Coronary artery (tissue), 2 donors: ENCODE measurements around the gene DRG1.
"Not testable (repeated sequence)": the region's sequence is repeated elsewhere in the genome, so short reads cannot be mapped to it uniquely, and the experiment has no call there.

Source experiments
- DNase-seq: peaks from one replicate; pipeline ENCODE4 v3.0.0-alpha.2; 2017; ENCODE audit warnings: low spot score
- H3K27ac ChIP-seq, 2 donors: fragments of 200-600 bp; sonication (generic); one replicate each; pipeline ENCODE4 v1.5.1; 2016 to 2019
- H3K4me3 ChIP-seq: fragments of 200-600 bp; sonication (generic); 2 replicates; pipeline ENCODE4 v1.5.1; 2016; ENCODE audit warnings: mild to moderate bottlenecking, moderate library complexity
- TF ChIP-seq, protein P1 (sequence below): fragments of 200-600 bp; sonication (generic); IDR thresholded peaks from one replicate; pipeline ENCODE4 v1.5.1; 2019; ENCODE audit warnings: antibody characterized with exemption

The DRG1 gene

DNA sequence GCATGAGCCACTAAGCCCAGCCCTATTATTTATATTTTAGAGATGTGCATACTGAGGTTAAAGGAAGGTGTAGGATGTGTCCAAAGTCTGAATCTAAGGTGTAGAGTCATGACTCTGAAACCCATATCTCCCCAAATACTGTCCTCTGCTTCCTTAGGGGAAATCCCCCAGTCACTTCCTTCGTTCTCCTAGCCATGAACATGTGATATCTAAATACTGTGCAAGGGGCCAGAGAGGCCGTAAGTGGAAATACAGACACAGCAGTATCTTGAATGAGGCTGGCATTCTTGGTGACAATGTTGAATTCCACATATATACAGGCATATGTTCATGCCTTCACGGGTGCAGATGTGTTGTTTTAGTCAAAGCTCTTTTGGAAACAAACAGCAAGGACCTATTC, 32.0 kb upstream of the DRG1 start:
- DNase-seq: no peak
- no peak overlapping the region for H3K27ac ChIP-seq
- no peak overlapping the region for H3K4me3 ChIP-seq
- TF ChIP-seq, protein P1, sequence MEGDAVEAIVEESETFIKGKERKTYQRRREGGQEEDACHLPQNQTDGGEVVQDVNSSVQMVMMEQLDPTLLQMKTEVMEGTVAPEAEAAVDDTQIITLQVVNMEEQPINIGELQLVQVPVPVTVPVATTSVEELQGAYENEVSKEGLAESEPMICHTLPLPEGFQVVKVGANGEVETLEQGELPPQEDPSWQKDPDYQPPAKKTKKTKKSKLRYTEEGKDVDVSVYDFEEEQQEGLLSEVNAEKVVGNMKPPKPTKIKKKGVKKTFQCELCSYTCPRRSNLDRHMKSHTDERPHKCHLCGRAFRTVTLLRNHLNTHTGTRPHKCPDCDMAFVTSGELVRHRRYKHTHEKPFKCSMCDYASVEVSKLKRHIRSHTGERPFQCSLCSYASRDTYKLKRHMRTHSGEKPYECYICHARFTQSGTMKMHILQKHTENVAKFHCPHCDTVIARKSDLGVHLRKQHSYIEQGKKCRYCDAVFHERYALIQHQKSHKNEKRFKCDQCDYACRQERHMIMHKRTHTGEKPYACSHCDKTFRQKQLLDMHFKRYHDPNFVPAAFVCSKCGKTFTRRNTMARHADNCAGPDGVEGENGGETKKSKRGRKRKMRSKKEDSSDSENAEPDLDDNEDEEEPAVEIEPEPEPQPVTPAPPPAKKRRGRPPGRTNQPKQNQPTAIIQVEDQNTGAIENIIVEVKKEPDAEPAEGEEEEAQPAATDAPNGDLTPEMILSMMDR: no peak

DNA sequence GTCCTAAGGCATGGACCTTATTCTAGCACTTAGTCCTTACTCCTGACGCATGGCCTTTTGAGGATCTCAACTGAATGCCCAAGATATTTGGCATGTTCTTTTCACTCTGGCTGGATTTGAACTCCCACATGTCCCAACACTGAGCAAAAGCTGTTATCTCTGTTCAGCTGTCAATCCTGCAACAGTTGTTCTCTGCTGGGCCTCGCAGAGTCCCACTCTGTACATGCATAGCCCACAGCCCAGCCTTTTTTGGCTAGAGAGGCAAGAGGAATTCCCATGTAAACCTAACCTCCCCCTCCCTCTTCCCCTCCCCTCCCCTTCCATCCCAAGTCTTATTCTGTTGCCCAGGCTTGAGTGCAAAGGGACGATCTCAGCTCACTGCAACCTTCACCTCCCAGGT, 21.8 kb upstream of the DRG1 start:
- DNase-seq: no peak
- H3K27ac ChIP-seq: no peak overlapping the region
- H3K4me3 ChIP-seq: no peak overlapping the region
- TF ChIP-seq, protein P1: no peak

DNA sequence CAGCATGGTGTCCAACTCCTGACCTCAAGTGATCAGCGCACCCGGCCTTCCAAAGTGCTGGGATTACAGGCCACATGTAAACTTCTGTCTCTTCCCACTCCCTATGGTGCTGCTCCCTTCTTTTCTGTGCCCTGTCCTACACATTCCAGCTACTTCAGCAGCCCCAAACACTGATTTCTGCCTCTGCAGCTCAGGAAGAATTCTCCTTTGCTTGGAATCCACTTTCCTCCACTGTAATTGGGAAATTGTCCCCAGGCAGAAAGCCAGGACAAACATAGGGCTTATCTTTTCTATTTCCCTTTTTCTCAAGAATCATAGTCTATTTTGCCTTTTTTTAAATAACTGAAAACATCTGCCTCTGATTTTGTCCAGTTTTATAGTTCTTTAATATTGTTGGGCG, 21.3 kb upstream of the DRG1 start:
- TF ChIP-seq, protein P1: no peak
- no peak for DNase-seq
- Histone ChIP-seq H3K4me3 (no peak overlapping the region), H3K27ac (no peak overlapping the region)

DNA sequence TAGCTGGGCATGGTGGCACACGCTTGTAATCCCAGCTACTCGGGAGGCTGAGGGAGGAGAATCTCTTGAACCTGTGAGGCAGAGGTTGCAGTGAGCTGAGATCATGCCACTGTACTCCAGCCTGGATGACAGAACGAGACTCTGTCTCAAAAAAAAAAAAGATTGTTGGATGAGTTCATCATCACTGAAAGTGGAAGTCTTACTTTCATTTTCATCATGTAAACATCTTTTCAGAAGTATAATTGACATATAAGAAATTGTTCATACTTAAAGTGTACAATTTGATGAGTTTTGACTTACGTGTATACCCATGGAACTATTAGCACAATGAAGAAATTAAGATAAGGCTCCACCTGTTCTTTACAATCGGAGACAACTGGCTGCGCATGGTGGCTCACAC, 20.8 kb upstream of the DRG1 start:
- not testable (repeated sequence) for DNase-seq, H3K4me3 ChIP-seq, H3K27ac ChIP-seq

DNA sequence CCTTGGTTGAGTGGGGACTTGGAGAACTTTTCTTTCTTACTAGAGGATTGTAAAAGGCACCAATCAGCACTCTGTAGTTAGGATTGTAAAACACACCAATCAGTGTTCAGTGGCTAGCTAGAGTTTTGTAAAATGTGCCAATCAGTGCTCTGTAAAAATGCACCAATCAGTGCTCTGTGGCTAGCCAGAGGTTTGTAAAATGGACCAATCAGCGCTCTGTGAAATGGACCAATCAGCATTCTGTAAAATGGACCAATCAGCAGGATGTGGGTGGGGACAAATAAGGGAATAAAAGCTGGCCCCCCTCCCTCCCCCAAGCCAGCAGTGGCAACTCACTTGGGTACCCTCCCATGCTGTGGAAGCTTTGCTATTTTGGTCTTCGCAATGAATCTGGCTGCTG, 5.5 kb upstream of the DRG1 start:
- H3K27ac ChIP-seq: no peak overlapping the region
- TF ChIP-seq, protein P1: no peak
- no peak overlapping the region for H3K4me3 ChIP-seq
- no peak for DNase-seq

DNA sequence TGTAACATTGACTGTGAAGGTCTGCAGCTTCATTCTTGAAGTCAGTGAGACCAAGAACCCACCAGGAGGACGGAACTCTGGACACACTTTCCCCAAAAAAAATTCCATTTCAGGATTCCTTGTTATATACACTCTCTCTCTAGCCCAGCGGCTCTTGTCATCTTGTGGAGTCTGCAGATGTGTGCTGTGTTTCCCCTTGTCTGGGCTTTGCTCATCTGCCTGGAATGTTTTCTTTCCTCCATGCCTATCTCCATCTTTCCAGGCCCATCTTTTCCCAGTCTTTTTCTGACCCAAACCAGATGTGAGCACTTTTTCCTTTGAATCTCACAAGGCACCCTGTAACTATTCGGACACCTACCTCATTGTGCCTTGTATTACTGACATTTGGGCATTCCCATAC, 5.1 kb upstream of the DRG1 start:
- TF ChIP-seq, protein P1: no peak
- DNase-seq: no peak
- H3K27ac ChIP-seq: no peak overlapping the region
- no peak overlapping the region for H3K4me3 ChIP-seq

DNA sequence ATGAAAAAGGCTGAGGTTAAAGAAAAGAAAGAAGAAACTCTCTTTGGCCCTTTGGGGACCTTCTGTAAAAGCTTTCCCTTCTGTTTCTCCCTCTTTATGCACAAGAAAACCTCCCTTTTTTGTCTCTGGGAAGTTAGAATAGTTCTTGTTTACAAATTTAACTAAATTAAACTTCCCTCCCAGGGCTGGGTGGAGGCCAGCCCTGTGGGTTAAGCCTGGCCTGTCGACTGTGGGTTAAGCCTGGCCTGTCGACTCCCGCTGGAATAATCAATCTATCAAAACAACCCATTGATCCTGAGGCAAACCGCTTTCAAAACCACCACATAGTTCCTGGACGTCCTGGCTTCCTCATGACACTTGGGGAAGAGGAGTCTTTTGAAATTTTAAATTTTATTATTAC, 1.2 kb upstream of the DRG1 start:
- H3K4me3 ChIP-seq: no peak overlapping the region
- DNase-seq: no peak
- H3K27ac ChIP-seq: no peak overlapping the region
- TF ChIP-seq, protein P1: no peak

DNA sequence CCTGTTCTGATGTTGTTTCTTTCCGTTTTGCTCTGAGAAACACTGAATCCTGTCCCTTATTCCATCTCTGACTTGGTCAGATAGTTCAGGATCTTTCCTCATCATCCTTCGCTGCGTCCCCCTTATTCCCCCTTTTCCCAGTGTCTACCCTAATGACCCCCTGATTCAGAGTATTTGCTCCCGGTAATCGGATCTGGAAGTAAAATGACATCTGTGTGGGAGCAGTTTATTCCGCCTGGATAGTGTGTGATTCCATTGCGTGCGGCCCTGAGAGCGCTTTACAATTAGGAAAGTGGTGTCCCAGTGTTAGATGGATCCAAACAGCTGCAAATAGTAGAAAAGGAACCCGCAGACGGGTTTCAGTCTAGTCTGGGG, 606 bp downstream of the DRG1 start:
- H3K4me3 ChIP-seq: peak overlapping the region; percentile 96
- no peak for DNase-seq
- peak overlapping the region; percentile 83 to 86 for H3K27ac ChIP-seq
- TF ChIP-seq, protein P1: no peak

DNA sequence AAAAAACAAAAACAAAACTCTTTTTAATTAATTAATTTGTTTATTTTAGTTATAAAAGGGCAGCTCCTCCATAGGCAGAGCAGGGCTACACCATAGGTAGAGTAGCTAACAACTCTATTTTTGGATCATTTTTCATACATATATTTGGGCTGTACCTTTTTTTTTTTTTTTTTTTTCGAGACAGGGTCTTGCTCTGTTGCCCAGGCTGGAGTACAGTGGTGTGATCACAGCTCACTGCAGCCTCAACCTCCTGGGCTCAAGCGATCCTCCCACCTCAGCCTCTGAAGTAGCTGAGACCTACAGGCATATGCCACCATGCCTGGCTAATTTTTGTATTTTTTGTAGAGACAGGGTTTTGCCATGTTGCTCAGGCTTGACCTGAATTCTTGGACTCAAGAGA, 2.9 kb downstream of the DRG1 start:
- not testable (repeated sequence) for DNase-seq

More for the DNA sequence above, 2.9 kb downstream of the DRG1 start:
- not testable (repeated sequence) for H3K4me3 ChIP-seq, H3K27ac ChIP-seq
